BLaER1 (cell line): Measurements from ENCODE around the gene PDP2.

ENCODE experiments used
- H3K27ac ChIP-seq: shearing (Covaris generic); formaldehyde crosslinking; 2 replicates; pipeline ENCODE4 v1.8.1; 2022
- H3K27me3 ChIP-seq: shearing (Covaris generic); formaldehyde crosslinking; 2 replicates; pipeline ENCODE4 v1.8.1; 2022
- H3K36me3 ChIP-seq: shearing (Covaris generic); formaldehyde crosslinking; 2 replicates; pipeline ENCODE4 v1.8.1; 2022
- H3K4me1 ChIP-seq: shearing (Covaris generic); formaldehyde crosslinking; 2 replicates; pipeline ENCODE4 v1.8.1; 2022
- H3K4me2 ChIP-seq: shearing (Covaris generic); formaldehyde crosslinking; 2 replicates; pipeline ENCODE4 v1.8.1; 2022
- H3K4me3 ChIP-seq: shearing (Covaris generic); formaldehyde crosslinking; 2 replicates; pipeline ENCODE4 v1.8.1; 2022
- H3K9ac ChIP-seq: shearing (Covaris generic); formaldehyde crosslinking; 2 replicates; pipeline ENCODE4 v1.8.1; 2022
- H3K9me3 ChIP-seq: shearing (Covaris generic); formaldehyde crosslinking; 2 replicates; pipeline ENCODE4 v1.8.1; 2022
- H4K20me1 ChIP-seq: shearing (Covaris generic); formaldehyde crosslinking; 2 replicates; pipeline ENCODE4 v1.8.1; 2022
- Cebpa-rat ChIP-seq: shearing (Covaris generic); IDR thresholded peaks from 2 replicates; pipeline ENCODE4 v1.8.1; 2022

Gene PDP2

GRCh38 chr16:66915041-66915440 is 34.7 kb downstream of the PDP2 start:
- H3K36me3 ChIP-seq: no peaks in the 10 kb centered on the region
- no peaks in the 10 kb centered on the region for H3K9me3 ChIP-seq
- H3K4me3 ChIP-seq: no peak overlapping the region
- H3K27ac ChIP-seq: no peak overlapping the region
- no peaks in the 10 kb centered on the region for H4K20me1 ChIP-seq
- no peak for TF ChIP-seq Cebpa-rat
- peaks cover 14% of the 10 kb centered on the region for H3K4me1 ChIP-seq
- H3K4me2 ChIP-seq: no peak overlapping the region
- no peaks in the 10 kb centered on the region for H3K27me3 ChIP-seq
- no peak overlapping the region for H3K9ac ChIP-seq

- TF ChIP-seq Cebpa-rat: no peak
- no peak overlapping the region for H3K27ac ChIP-seq
- H3K4me1 ChIP-seq: peaks cover 29% of the 10 kb centered on the region
- no peak overlapping the region for H3K4me3 ChIP-seq
- H3K4me2 ChIP-seq: no peak overlapping the region
- no peaks in the 10 kb centered on the region for H3K9me3 ChIP-seq
- no peaks in the 10 kb centered on the region for H3K27me3 ChIP-seq
- no peaks in the 10 kb centered on the region for H4K20me1 ChIP-seq
- H3K9ac ChIP-seq: no peak overlapping the region
- no peaks in the 10 kb centered on the region for H3K36me3 ChIP-seq
Observed at GRCh38 chr16:66916518-66916917, 36.2 kb downstream of the PDP2 start.

- no peaks in the 10 kb centered on the region for H4K20me1 ChIP-seq
- no peaks in the 10 kb centered on the region for H3K27me3 ChIP-seq
- H3K9me3 ChIP-seq: no peaks in the 10 kb centered on the region
- H3K4me1 ChIP-seq: peaks cover 41% of the 10 kb centered on the region
- TF ChIP-seq Cebpa-rat: no peak
- no peak overlapping the region for H3K4me3 ChIP-seq
- no peaks in the 10 kb centered on the region for H3K36me3 ChIP-seq
- no peak overlapping the region for H3K9ac ChIP-seq
- H3K27ac ChIP-seq: no peak overlapping the region
- H3K4me2 ChIP-seq: no peak overlapping the region
Observed at GRCh38 chr16:66917741-66918140, 37.4 kb downstream of the PDP2 start.

- Histone ChIP-seq H3K4me2 (no peak overlapping the region; the same call in 1 of the 2 replicates), H3K27me3 (no peaks in the 10 kb centered on the region), H3K9me3 (no peaks in the 10 kb centered on the region), H3K9ac (no peak overlapping the region), H3K4me1 (peaks cover 47% of the 10 kb centered on the region), H3K36me3 (no peaks in the 10 kb centered on the region), H3K27ac (no peak overlapping the region), H4K20me1 (no peaks in the 10 kb centered on the region), H3K4me3 (no peak overlapping the region)
- no peak for TF ChIP-seq Cebpa-rat
Observed at GRCh38 chr16:66918355-66918754, 38.0 kb downstream of the PDP2 start.

- peak within 1 kb of the TSS; percentile 45 for H3K4me2 ChIP-seq
- 0 out of 2 replicates have a peak within 1 kb of the TSS, but pooled peaks have one; percentile 3 for H3K9ac ChIP-seq
- no peaks in the 10 kb centered on the region for H3K36me3 ChIP-seq
- no peaks in the 10 kb centered on the region for H4K20me1 ChIP-seq
- TF ChIP-seq Cebpa-rat: no peak
- H3K4me1 ChIP-seq: peaks cover 54% of the 10 kb centered on the region
- H3K4me3 ChIP-seq: no peak within 1 kb of the TSS
- no peaks in the 10 kb centered on the region for H3K9me3 ChIP-seq
- H3K27me3 ChIP-seq: 0 out of 2 replicates have a peak, but pooled peaks cover under 1% of the 10 kb centered on the region
- H3K27ac ChIP-seq: 0 out of 2 replicates have a peak within 1 kb of the TSS, but pooled peaks have one; percentile 18
Observed at GRCh38 chr16:66918803-66919568, 38.7 kb downstream of the PDP2 start, which contains the start of gene CDH16. CDH16 (minus strand) TSS chr16:66918885; CDS start chr16:66918065, 820 bp downstream.

GRCh38 chr16:66919569-66920298 is 39.4 kb downstream of the PDP2 start:
- Histone ChIP-seq H3K4me1 (peaks cover 61% of the 10 kb centered on the region), H4K20me1 (no peaks in the 10 kb centered on the region), H3K9me3 (no peaks in the 10 kb centered on the region), H3K27ac (0 out of 2 replicates have a peak overlapping the region, but pooled peaks have one; percentile 18), H3K36me3 (no peaks in the 10 kb centered on the region), H3K27me3 (peaks cover 8% of the 10 kb centered on the region), H3K4me3 (no peak overlapping the region), H3K9ac (0 out of 2 replicates have a peak overlapping the region, but pooled peaks have one; percentile 3), H3K4me2 (peak overlapping the region; percentile 45)
- no peak for TF ChIP-seq Cebpa-rat

GRCh38 chr16:66920299-66920590 is 39.9 kb downstream of the PDP2 start:
- Histone ChIP-seq H3K4me3 (no peak overlapping the region), H3K9me3 (no peaks in the 10 kb centered on the region), H3K27ac (no peak overlapping the region), H3K4me1 (peaks cover 66% of the 10 kb centered on the region), H3K36me3 (no peaks in the 10 kb centered on the region), H4K20me1 (no peaks in the 10 kb centered on the region), H3K9ac (no peak overlapping the region), H3K27me3 (peaks cover 13% of the 10 kb centered on the region), H3K4me2 (peak overlapping the region; percentile 45)
- no peak for TF ChIP-seq Cebpa-rat

- peak overlapping the region; percentile 89 for H3K27ac ChIP-seq
- no peak for TF ChIP-seq Cebpa-rat
- H3K4me3 ChIP-seq: no peak overlapping the region
- no peaks in the 10 kb centered on the region for H3K36me3 ChIP-seq
- peaks cover 75% of the 10 kb centered on the region for H3K4me1 ChIP-seq
- H3K9me3 ChIP-seq: no peaks in the 10 kb centered on the region
- H3K27me3 ChIP-seq: peaks cover 22% of the 10 kb centered on the region
- peak overlapping the region; percentile 90 for H3K4me2 ChIP-seq
- peak overlapping the region; percentile 48; the same call in 1 of the 2 replicates for H3K9ac ChIP-seq
- no peaks in the 10 kb centered on the region for H4K20me1 ChIP-seq
Observed at GRCh38 chr16:66920924-66921680, 40.8 kb downstream of the PDP2 start.

- H3K4me3 ChIP-seq: no peak overlapping the region
- H4K20me1 ChIP-seq: no peaks in the 10 kb centered on the region
- H3K36me3 ChIP-seq: no peaks in the 10 kb centered on the region
- peak overlapping the region; percentile 89 for H3K27ac ChIP-seq
- H3K4me1 ChIP-seq: peaks cover 83% of the 10 kb centered on the region
- no peak overlapping the region for H3K9ac ChIP-seq
- H3K27me3 ChIP-seq: peaks cover 30% of the 10 kb centered on the region
- H3K9me3 ChIP-seq: no peaks in the 10 kb centered on the region
- TF ChIP-seq Cebpa-rat: no peak
- H3K4me2 ChIP-seq: peak overlapping the region; percentile 90
Observed at GRCh38 chr16:66921729-66922450, 41.6 kb downstream of the PDP2 start.
